HL-60 (cell line): ENCODE data around the gene CFAP45.

Experiments
- CTCF ChIP-seq: IDR thresholded peaks from one replicate; pipeline ENCODE4 v1.5.1; 2011; ENCODE audit warnings: low read length, control low read depth, inconsistent platforms; ENCODE audit not compliant: insufficient read depth
- GABPA ChIP-seq: IDR thresholded peaks from 2 replicates; pipeline ENCODE4 v1.6.1; 2012; ENCODE audit warnings: low read depth
- POLR2AphosphoS5 ChIP-seq: IDR thresholded peaks from 2 replicates; pipeline ENCODE4 v1.6.1; 2012; ENCODE audit warnings: low read depth
- SPI1 ChIP-seq: IDR thresholded peaks from 2 replicates; pipeline ENCODE4 v1.6.1; 2012; ENCODE audit warnings: low read depth, mild to moderate bottlenecking, borderline replicate concordance
- TF ChIP-seq, protein P1 (sequence below): IDR thresholded peaks from 2 replicates; pipeline ENCODE4 v1.6.1; 2012; ENCODE audit warnings: low read depth; ENCODE audit not compliant: insufficient replicate concordance

DNA sequence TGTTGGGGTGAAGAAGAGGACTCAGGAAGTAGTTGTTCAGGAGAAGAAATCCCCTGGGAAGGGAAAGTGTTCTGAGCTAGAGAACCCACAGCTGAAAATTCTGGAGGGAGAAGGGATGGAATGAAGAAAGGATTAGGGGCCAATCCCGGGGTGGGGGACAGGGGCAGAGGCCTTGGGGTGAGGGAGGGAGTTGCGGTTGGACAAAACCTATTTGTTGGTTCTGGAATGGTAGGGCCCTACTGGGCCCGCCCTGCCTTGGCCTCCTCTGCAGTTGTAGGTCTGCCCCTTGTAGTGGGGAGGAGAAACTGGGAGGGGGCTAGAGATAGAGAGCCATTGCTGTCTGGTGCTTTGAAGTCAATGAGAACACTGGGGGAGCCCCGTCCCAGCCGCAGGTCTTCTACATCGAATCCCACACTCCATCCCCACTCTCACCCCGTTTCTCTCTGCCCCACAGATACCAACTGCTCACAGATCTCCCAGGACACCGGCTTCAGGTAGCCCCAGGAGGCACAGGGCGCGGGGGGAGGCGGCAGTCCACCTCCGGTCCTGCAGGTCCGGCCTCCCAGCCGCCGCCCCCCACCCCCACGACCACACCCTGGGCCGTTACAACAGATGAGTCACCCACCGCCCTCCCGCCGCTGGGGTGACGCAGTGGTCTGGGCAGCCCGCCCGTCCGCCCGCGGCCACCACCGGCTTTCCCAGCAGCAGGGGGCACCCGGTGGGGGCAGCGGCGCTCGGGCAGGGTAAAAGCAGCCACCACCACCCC, 24.2 kb upstream of the CFAP45 start:
- TF ChIP-seq CTCF (no peak), POLR2AphosphoS5 (no peak; the same call in 1 of the 2 replicates), GABPA (no peak), SPI1 (no peak)
- TF ChIP-seq, protein P1, sequence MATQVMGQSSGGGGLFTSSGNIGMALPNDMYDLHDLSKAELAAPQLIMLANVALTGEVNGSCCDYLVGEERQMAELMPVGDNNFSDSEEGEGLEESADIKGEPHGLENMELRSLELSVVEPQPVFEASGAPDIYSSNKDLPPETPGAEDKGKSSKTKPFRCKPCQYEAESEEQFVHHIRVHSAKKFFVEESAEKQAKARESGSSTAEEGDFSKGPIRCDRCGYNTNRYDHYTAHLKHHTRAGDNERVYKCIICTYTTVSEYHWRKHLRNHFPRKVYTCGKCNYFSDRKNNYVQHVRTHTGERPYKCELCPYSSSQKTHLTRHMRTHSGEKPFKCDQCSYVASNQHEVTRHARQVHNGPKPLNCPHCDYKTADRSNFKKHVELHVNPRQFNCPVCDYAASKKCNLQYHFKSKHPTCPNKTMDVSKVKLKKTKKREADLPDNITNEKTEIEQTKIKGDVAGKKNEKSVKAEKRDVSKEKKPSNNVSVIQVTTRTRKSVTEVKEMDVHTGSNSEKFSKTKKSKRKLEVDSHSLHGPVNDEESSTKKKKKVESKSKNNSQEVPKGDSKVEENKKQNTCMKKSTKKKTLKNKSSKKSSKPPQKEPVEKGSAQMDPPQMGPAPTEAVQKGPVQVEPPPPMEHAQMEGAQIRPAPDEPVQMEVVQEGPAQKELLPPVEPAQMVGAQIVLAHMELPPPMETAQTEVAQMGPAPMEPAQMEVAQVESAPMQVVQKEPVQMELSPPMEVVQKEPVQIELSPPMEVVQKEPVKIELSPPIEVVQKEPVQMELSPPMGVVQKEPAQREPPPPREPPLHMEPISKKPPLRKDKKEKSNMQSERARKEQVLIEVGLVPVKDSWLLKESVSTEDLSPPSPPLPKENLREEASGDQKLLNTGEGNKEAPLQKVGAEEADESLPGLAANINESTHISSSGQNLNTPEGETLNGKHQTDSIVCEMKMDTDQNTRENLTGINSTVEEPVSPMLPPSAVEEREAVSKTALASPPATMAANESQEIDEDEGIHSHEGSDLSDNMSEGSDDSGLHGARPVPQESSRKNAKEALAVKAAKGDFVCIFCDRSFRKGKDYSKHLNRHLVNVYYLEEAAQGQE: no peak
